ENCODE measurements around the gene FNBP1L. TPM values are rescaled to one million over a fixed set of nuclear protein-coding genes. Genes with fewer than 3 reads are reported as not detected.
A peak's percentile ranks its signal among the peaks of the same experiment; 100 is the strongest.

FNBP1L gene
- total and polyA plus RNA-seq, 8 donors, result 10.1 to 32.4 (median 16.0) TPM

- WGBS, 2 donors, result 80 to 81% methylated on average over 4 of the region's 4 CpGs
- H3K36me3 ChIP-seq, result peaks cover 0 to 18% (median 0%) of the 10 kb centered on the region in 3 donors
- peak overlapping the region in 1 of 4 donors; percentile 9 for H3K27ac ChIP-seq
- ATAC-seq (peak in 1 of 4 donors; percentile 29), DNase-seq (no peak), FAIRE-seq (no peak)
- no peaks in the 10 kb centered on the region for H3K9me3 ChIP-seq
- H3K27me3 ChIP-seq, result no peaks in the 10 kb centered on the region
- no peak for TF ChIP-seq CTCF (IDR thresholded peaks at IDR 0.05)
- intact Hi-C loops (cut with DNase I), result no loop called here
- no peaks in the 10 kb centered on the region for H3K4me1 ChIP-seq
- H3K4me3 ChIP-seq, result no peak overlapping the region
Observed at GRCh38 chr1:93565496-93566206, 117.7 kb downstream of the FNBP1L start.

GRCh38 chr1:93566227-93566626 is 118.3 kb downstream of the FNBP1L start:
- TF ChIP-seq CTCF (IDR thresholded peaks at IDR 0.05), result no peak
- H3K4me3 ChIP-seq, result no peak overlapping the region
- 77 to 85% methylated on average over 10 of the region's 10 CpGs for WGBS, 2 donors
- FAIRE-seq, result no peak
- H3K36me3 ChIP-seq, result peaks cover 0 to 14% (median 0%) of the 10 kb centered on the region in 3 donors
- H3K4me1 ChIP-seq, result no peaks in the 10 kb centered on the region
- H3K27me3 ChIP-seq, result no peaks in the 10 kb centered on the region
- DNase-seq, result no peak
- H3K27ac ChIP-seq, result peak overlapping the region in 1 of 4 donors; percentile 9
- intact Hi-C loops (cut with DNase I), result no loop called here
- ATAC-seq, result peak in 2 of 4 donors; percentile 39 to 46
- H3K9me3 ChIP-seq, result no peaks in the 10 kb centered on the region

- H3K4me1 ChIP-seq, result no peaks in the 10 kb centered on the region
- intact Hi-C loops (cut with DNase I), result no loop called here
- no peak overlapping the region for H3K4me3 ChIP-seq
- no peaks in the 10 kb centered on the region for H3K27me3 ChIP-seq
- FAIRE-seq (no peak), DNase-seq (no peak), ATAC-seq (peak in 3 of 4 donors; percentile 59 to 78 (median 59))
- H3K27ac ChIP-seq, result no peak overlapping the region
- no peak for TF ChIP-seq CTCF (IDR thresholded peaks at IDR 0.05)
- H3K9me3 ChIP-seq, result no peaks in the 10 kb centered on the region
- WGBS, 2 donors, result 91 to 92% methylated on average over 15 of the region's 15 CpGs
- peaks cover 0 to 9% (median 0%) of the 10 kb centered on the region in 3 donors for H3K36me3 ChIP-seq
Observed at GRCh38 chr1:93567255-93567918, 119.5 kb downstream of the FNBP1L start.

- Histone ChIP-seq H3K27ac (no peak overlapping the region), H3K36me3 (peaks cover 0 to 9% (median 0%) of the 10 kb centered on the region in 3 donors), H3K9me3 (no peaks in the 10 kb centered on the region), H3K4me3 (no peak overlapping the region), H3K4me1 (peaks cover 0 to 5% (median 0%) of the 10 kb centered on the region in 3 donors), H3K27me3 (no peaks in the 10 kb centered on the region)
- FAIRE-seq, result no peak
- WGBS, 2 donors, result 93 to 97% methylated on average over 2 of the region's 2 CpGs
- intact Hi-C loops (cut with DNase I), result no loop called here
- no peak for DNase-seq
- no peak for TF ChIP-seq CTCF (IDR thresholded peaks at IDR 0.05)
- no peak for ATAC-seq
Observed at GRCh38 chr1:93569489-93569888, 121.6 kb downstream of the FNBP1L start.

Measured in pancreas (tissue), 10 donors.